IPS-18a (cell line): ENCODE results near the gene TOM1L2.

ENCODE experiments used
- H3K27ac ChIP-seq: one replicate; pipeline ENCODE4 v1.5.1; 2013; ENCODE audit warnings: low read length
- H3K27me3 ChIP-seq: one replicate; pipeline ENCODE4 v1.6.1; 2013; ENCODE audit warnings: mild to moderate bottlenecking, low read length; ENCODE audit not compliant: control insufficient read depth, insufficient read depth
- H3K36me3 ChIP-seq: one replicate; pipeline ENCODE4 v1.6.1; 2013; ENCODE audit warnings: low read depth, low read length; ENCODE audit not compliant: control insufficient read depth
- H3K4me1 ChIP-seq: one replicate; pipeline ENCODE4 v1.6.1; 2013; ENCODE audit warnings: low read depth, low read length; ENCODE audit not compliant: control insufficient read depth
- H3K4me3 ChIP-seq: one replicate; pipeline ENCODE4 v1.5.1; 2013; ENCODE audit warnings: low read length
- H3K9ac ChIP-seq: one replicate; pipeline ENCODE4 v1.6.1; 2013; ENCODE audit warnings: mild to moderate bottlenecking, low read length, moderate library complexity
- H3K9me3 ChIP-seq: one replicate; pipeline ENCODE4 v1.6.1; 2013; ENCODE audit warnings: low read depth, low read length; ENCODE audit not compliant: control insufficient read depth

TOM1L2 gene

GRCh38 chr17:17938388-17939107 lies 33.7 kb downstream of the TOM1L2 start:
- no peak overlapping the region for H3K27ac ChIP-seq
- no peaks in the 10 kb centered on the region for H3K9me3 ChIP-seq
- H3K27me3 ChIP-seq: no peaks in the 10 kb centered on the region
- no peak overlapping the region for H3K4me3 ChIP-seq
- H3K4me1 ChIP-seq: peaks cover 7% of the 10 kb centered on the region
- no peaks in the 10 kb centered on the region for H3K36me3 ChIP-seq
- H3K9ac ChIP-seq: no peak overlapping the region

GRCh38 chr17:17937958-17938357 lies 34.2 kb downstream of the TOM1L2 start:
- H3K4me3 ChIP-seq: no peak overlapping the region
- no peaks in the 10 kb centered on the region for H3K9me3 ChIP-seq
- no peak overlapping the region for H3K27ac ChIP-seq
- H3K9ac ChIP-seq: no peak overlapping the region
- H3K4me1 ChIP-seq: peaks cover 1% of the 10 kb centered on the region
- no peaks in the 10 kb centered on the region for H3K36me3 ChIP-seq
- no peaks in the 10 kb centered on the region for H3K27me3 ChIP-seq

GRCh38 chr17:17937201-17937853 lies 34.9 kb downstream of the TOM1L2 start:
- Histone ChIP-seq H3K9ac (no peak overlapping the region), H3K4me1 (no peaks in the 10 kb centered on the region), H3K27me3 (no peaks in the 10 kb centered on the region), H3K4me3 (no peak overlapping the region), H3K36me3 (no peaks in the 10 kb centered on the region), H3K27ac (no peak overlapping the region), H3K9me3 (no peaks in the 10 kb centered on the region)

GRCh38 chr17:17935321-17936271 lies 36.6 kb downstream of the TOM1L2 start:
- Histone ChIP-seq H3K9me3 (no peaks in the 10 kb centered on the region), H3K36me3 (no peaks in the 10 kb centered on the region), H3K27me3 (no peaks in the 10 kb centered on the region), H3K27ac (no peak overlapping the region), H3K9ac (no peak overlapping the region), H3K4me3 (no peak overlapping the region), H3K4me1 (no peaks in the 10 kb centered on the region)

GRCh38 chr17:17934806-17935205 lies 37.4 kb downstream of the TOM1L2 start:
- Histone ChIP-seq H3K27ac (no peak overlapping the region), H3K9ac (no peak overlapping the region), H3K9me3 (no peaks in the 10 kb centered on the region), H3K4me3 (no peak overlapping the region), H3K36me3 (no peaks in the 10 kb centered on the region), H3K4me1 (no peaks in the 10 kb centered on the region), H3K27me3 (no peaks in the 10 kb centered on the region)

- no peak overlapping the region for H3K9ac ChIP-seq
- H3K9me3 ChIP-seq: no peaks in the 10 kb centered on the region
- no peak overlapping the region for H3K27ac ChIP-seq
- no peak overlapping the region for H3K4me3 ChIP-seq
- H3K4me1 ChIP-seq: no peaks in the 10 kb centered on the region
- no peaks in the 10 kb centered on the region for H3K27me3 ChIP-seq
- H3K36me3 ChIP-seq: no peaks in the 10 kb centered on the region
Observed at GRCh38 chr17:17934214-17934613, 38.0 kb downstream of the TOM1L2 start.

- Histone ChIP-seq H3K27ac (no peak overlapping the region), H3K4me3 (no peak overlapping the region), H3K4me1 (peaks cover 1% of the 10 kb centered on the region), H3K9ac (no peak overlapping the region), H3K27me3 (no peaks in the 10 kb centered on the region), H3K36me3 (no peaks in the 10 kb centered on the region), H3K9me3 (no peaks in the 10 kb centered on the region)
Observed at GRCh38 chr17:17933775-17934174, 38.4 kb downstream of the TOM1L2 start.

- H3K4me1 ChIP-seq: peaks cover 8% of the 10 kb centered on the region
- no peak overlapping the region for H3K27ac ChIP-seq
- H3K4me3 ChIP-seq: no peak overlapping the region
- H3K27me3 ChIP-seq: no peaks in the 10 kb centered on the region
- H3K36me3 ChIP-seq: no peaks in the 10 kb centered on the region
- no peaks in the 10 kb centered on the region for H3K9me3 ChIP-seq
- no peak overlapping the region for H3K9ac ChIP-seq
Observed at GRCh38 chr17:17931159-17931558, 41.0 kb downstream of the TOM1L2 start.

GRCh38 chr17:17930674-17931073 lies 41.5 kb downstream of the TOM1L2 start:
- Histone ChIP-seq H3K27me3 (no peaks in the 10 kb centered on the region), H3K36me3 (no peaks in the 10 kb centered on the region), H3K4me3 (no peak overlapping the region), H3K4me1 (peaks cover 8% of the 10 kb centered on the region), H3K27ac (no peak overlapping the region), H3K9ac (no peak overlapping the region), H3K9me3 (no peaks in the 10 kb centered on the region)

- Histone ChIP-seq H3K27ac (no peak overlapping the region), H3K4me1 (peaks cover 8% of the 10 kb centered on the region), H3K27me3 (no peaks in the 10 kb centered on the region), H3K9me3 (no peaks in the 10 kb centered on the region), H3K4me3 (no peak overlapping the region), H3K36me3 (no peaks in the 10 kb centered on the region), H3K9ac (no peak overlapping the region)
Observed at GRCh38 chr17:17929655-17930380, 42.4 kb downstream of the TOM1L2 start.
